HepG2 (cell line): Measurements from ENCODE around the gene S100Z. TPM values are rescaled to one million over a fixed set of nuclear protein-coding genes. Genes with fewer than 3 reads are reported as not detected.
"Not testable (repeated sequence)": the region's sequence is repeated elsewhere in the genome, so short reads cannot be mapped to it uniquely, and the experiment has no call there.

Source experiments
- ATAC-seq: fragments of 200-7000 bp; cut with Tn5 transposase; 3 replicates; pipeline ENCODE4 v1.9.1; 2020; ENCODE audit warnings: mild to moderate bottlenecking, moderate library complexity
- BruUV-seq: library from RNA; stranded (reverse); fragments of 400-500 nt; replicated peaks from 2 replicates; lab custom pipeline; 2021; lab: Mats Ljungman, UMichigan
- CTCF ChIA-PET: fragments of 300-600 bp; formaldehyde crosslinking; extraction: SDS; loops from one replicate; lab custom pipeline; 2021; ENCODE audit warnings: low total read pairs, inconsistent platforms, low intra/inter-chr PET ratio; lab: Yijun Ruan, JAX
- POLR2A ChIA-PET: fragments of 350-600 bp; sonication (Branson Sonifier 250); formaldehyde crosslinking; loops from one replicate; lab custom pipeline; 2020; ENCODE audit warnings: antibody characterized with exemption, inconsistent platforms; lab: Yijun Ruan, JAX
- DNase-seq: peaks from one replicate; pipeline ENCODE4 v3.0.0-alpha.2; 2015; ENCODE audit warnings: low spot score
- FAIRE-seq: peaks from 3 replicates; lab custom pipeline; 2011; peaks lifted over from hg19 to GRCh38; lab: Jason Lieb, UNC
- H2AFZ ChIP-seq: one replicate; pipeline ENCODE4 v1.6.1; 2011; ENCODE audit warnings: low read length, inconsistent platforms
- H3K27ac ChIP-seq: fragments of 300-600 bp; 3 replicates; pipeline ENCODE4 v1.8.0; 2011; ENCODE audit warnings: mixed run types, mild to moderate bottlenecking, mixed read lengths, low read length, inconsistent platforms; ENCODE audit not compliant: insufficient read depth; ENCODE audit errors: extremely low read length
- H3K27me3 ChIP-seq, 2 experiments: fragments of 200-600 bp in 1 of 2; 2 replicates in 1 of 2; 3 replicates in 1 of 2; pipeline versions ENCODE4 v1.6.0 to v1.8.0; 2011; ENCODE audit warnings: low read length in 2 of 2, mild to moderate bottlenecking in 2 of 2, moderate library complexity in 2 of 2, inconsistent platforms in 1 of 2; ENCODE audit not compliant: insufficient read depth in 2 of 2, control insufficient read depth in 1 of 2
- H3K36me3 ChIP-seq, 2 experiments: fragments of 200-600 bp in 1 of 2; replicated peaks in 1 of 2; 2 replicates in 1 of 2; 3 replicates in 1 of 2; pipeline versions ENCODE4 v1.5.1 to v1.8.0; 2011; ENCODE audit warnings: low read length in 2 of 2, inconsistent platforms in 1 of 2; ENCODE audit not compliant: insufficient read depth in 2 of 2, control insufficient read depth in 1 of 2
- H3K4me1 ChIP-seq: 2 replicates; pipeline ENCODE4 v1.5.1; 2012; ENCODE audit warnings: low read length, inconsistent platforms; ENCODE audit not compliant: insufficient read depth
- H3K4me2 ChIP-seq: 2 replicates; pipeline ENCODE4 v1.6.0; 2011; ENCODE audit warnings: low read depth, low read length, inconsistent platforms
- H3K4me3 ChIP-seq, 3 experiments: fragments of 200-600 bp in 1 of 3; sonication (generic), shearing (Covaris generic) in 1 of 3; replicated peaks in 1 of 3; 2 replicates each; pipeline ENCODE4 v1.5.1; 2011 to 2016; ENCODE audit warnings: low read length in 3 of 3, inconsistent platforms in 2 of 3, low read depth in 2 of 3, mild to moderate bottlenecking in 2 of 3, control low read depth in 1 of 3, mixed read lengths in 1 of 3; ENCODE audit not compliant: insufficient read depth in 1 of 3
- H3K79me2 ChIP-seq: one replicate; pipeline ENCODE4 v1.6.1; 2011; ENCODE audit warnings: low read length, inconsistent platforms; ENCODE audit not compliant: insufficient read depth
- H3K9ac ChIP-seq: 2 replicates; pipeline ENCODE4 v1.6.0; 2011; ENCODE audit warnings: mild to moderate bottlenecking, low read depth, low read length, inconsistent platforms; ENCODE audit not compliant: insufficient read depth
- H3K9me3 ChIP-seq: 2 replicates; pipeline ENCODE4 v1.5.1; 2012; ENCODE audit warnings: mild to moderate bottlenecking, low read length
- H4K20me1 ChIP-seq: 2 replicates; pipeline ENCODE4 v1.6.0; 2011; ENCODE audit warnings: inconsistent platforms, mild to moderate bottlenecking, low read length, moderate library complexity; ENCODE audit not compliant: insufficient read depth
- FOXA3 ChIP-seq: IDR thresholded peaks from 2 replicates; pipeline ENCODE4 v1.6.1; 2016; ENCODE audit warnings: missing genetic modification reagents, missing compliant biosample characterization
- YEATS2 ChIP-seq: sonication (generic); formaldehyde crosslinking; IDR thresholded peaks from 2 replicates; pipeline ENCODE4 v1.4.0; 2020; ENCODE audit warnings: missing genetic modification reagents, borderline replicate concordance
- WGBS: methylation state at CpG from one replicate; pipeline ENCODE4 v1.1.6; 2017; ENCODE audit warnings: low lambda C conversion rate; 5-methylcytosine and 5-hydroxymethylcytosine counted together
- in situ Hi-C: cut with HindIII; loops from 2 replicates; pipeline ENCODE4 v1.10.0; 2017; ENCODE audit warnings: low pct_unique_long_range_greater_than_20kb; ENCODE audit not compliant: extremely low pct_ligation_motif_present
- intact Hi-C: fragments of 100-400 bp; cut with micrococcal nuclease; formaldehyde crosslinking; loops from one replicate; pipeline ENCODE4 v1.10.0; 2022; ENCODE audit not compliant: unreplicated experiment
- polyA plus RNA-seq, 8 experiments: library from polyadenylated mRNA; depleted of rRNA in 3 of 8; stranded (reverse) in 7 of 8; unstranded in 1 of 8; fragments of >200 nt; fragmentation: Illumina TruSeq in 4 of 8; extraction: Trizol in 4 of 8; gene quantifications; 2 replicates each; pipeline versions ENCODE4 v1.2.1 to v1.2.3, GENCODE V29; 2011 to 2016; ENCODE audit warnings: low read depth in 4 of 8, missing spikeins in 1 of 8, mixed read lengths in 1 of 8; ENCODE audit not compliant: insufficient read depth in 1 of 8
- total RNA-seq, 5 experiments: library from RNA; depleted of rRNA; stranded (reverse); fragments of >200 nt; fragmentation: Illumina TruSeq; extraction: Trizol; gene quantifications; 2 replicates each; pipeline ENCODE4 v1.2.3, GENCODE V29; 2016; ENCODE audit warnings: low read depth in 1 of 5

S100Z gene
- total and polyA plus RNA-seq, 2 of the 13 experiments (the other 11 are each of a cell fraction or from before 2014, with no cell fraction given), result 0.22 TPM; not detected in 1

- H3K79me2 ChIP-seq, result no peaks in the 10 kb centered on the region
- peaks cover 19% of the 10 kb centered on the region; the same call in 1 of the 2 replicates for H3K4me1 ChIP-seq
- POLR2A ChIA-PET, result no interaction called here
- no peak overlapping the region for H2AFZ ChIP-seq
- H3K9ac ChIP-seq, result no peak overlapping the region
- no peak for ATAC-seq
- no peak overlapping the region for H3K27ac ChIP-seq
- H3K4me3 ChIP-seq, result no peak overlapping the region
- no peak for DNase-seq
- no peaks in the 10 kb centered on the region for H3K9me3 ChIP-seq
- H3K36me3 ChIP-seq, result no peaks in the 10 kb centered on the region
- CTCF ChIA-PET, result no interaction called here
- TF ChIP-seq YEATS2 (CRISPR knock-in tag), result no peak
- TF ChIP-seq FOXA3 (CRISPR knock-in tag), result no peak
- no peaks in the 10 kb centered on the region for H4K20me1 ChIP-seq
- WGBS, result 87% methylated on average over 3 of the region's 3 CpGs
- intact Hi-C loops, result no loop called here
- H3K4me2 ChIP-seq, result no peak overlapping the region
- no peak for FAIRE-seq
- H3K27me3 ChIP-seq, result no peaks in the 10 kb centered on the region
- in situ Hi-C loops, result no loop called here
- BruUV-seq, result no TSS peak
Measured at GRCh38 chr5:76855961-76856360, 6.1 kb downstream of the S100Z start.

- H3K36me3 ChIP-seq, H4K20me1 ChIP-seq, ATAC-seq, H3K27me3 ChIP-seq, H3K4me3 ChIP-seq, POLR2A ChIA-PET, H3K9ac ChIP-seq, H2AFZ ChIP-seq, intact Hi-C loops, H3K9me3 ChIP-seq, FAIRE-seq, BruUV-seq, CTCF ChIA-PET, H3K27ac ChIP-seq, H3K4me2 ChIP-seq, DNase-seq, H3K79me2 ChIP-seq, in situ Hi-C loops: not testable (repeated sequence)
- WGBS, result 27% methylated on average over 4 of the region's 4 CpGs
- peaks cover 19% of the 10 kb centered on the region; the same call in 1 of the 2 replicates for H3K4me1 ChIP-seq
Measured at GRCh38 chr5:76856800-76857199, 7.0 kb downstream of the S100Z start.
